ENCODE measurements around the gene CDH15. TPM values are rescaled to one million over a fixed set of nuclear protein-coding genes. Genes with fewer than 3 reads are reported as not detected.

CDH15 gene
- total RNA-seq, 2 donors from 2014 or later = 0.64 to 2.7 TPM

DNA sequence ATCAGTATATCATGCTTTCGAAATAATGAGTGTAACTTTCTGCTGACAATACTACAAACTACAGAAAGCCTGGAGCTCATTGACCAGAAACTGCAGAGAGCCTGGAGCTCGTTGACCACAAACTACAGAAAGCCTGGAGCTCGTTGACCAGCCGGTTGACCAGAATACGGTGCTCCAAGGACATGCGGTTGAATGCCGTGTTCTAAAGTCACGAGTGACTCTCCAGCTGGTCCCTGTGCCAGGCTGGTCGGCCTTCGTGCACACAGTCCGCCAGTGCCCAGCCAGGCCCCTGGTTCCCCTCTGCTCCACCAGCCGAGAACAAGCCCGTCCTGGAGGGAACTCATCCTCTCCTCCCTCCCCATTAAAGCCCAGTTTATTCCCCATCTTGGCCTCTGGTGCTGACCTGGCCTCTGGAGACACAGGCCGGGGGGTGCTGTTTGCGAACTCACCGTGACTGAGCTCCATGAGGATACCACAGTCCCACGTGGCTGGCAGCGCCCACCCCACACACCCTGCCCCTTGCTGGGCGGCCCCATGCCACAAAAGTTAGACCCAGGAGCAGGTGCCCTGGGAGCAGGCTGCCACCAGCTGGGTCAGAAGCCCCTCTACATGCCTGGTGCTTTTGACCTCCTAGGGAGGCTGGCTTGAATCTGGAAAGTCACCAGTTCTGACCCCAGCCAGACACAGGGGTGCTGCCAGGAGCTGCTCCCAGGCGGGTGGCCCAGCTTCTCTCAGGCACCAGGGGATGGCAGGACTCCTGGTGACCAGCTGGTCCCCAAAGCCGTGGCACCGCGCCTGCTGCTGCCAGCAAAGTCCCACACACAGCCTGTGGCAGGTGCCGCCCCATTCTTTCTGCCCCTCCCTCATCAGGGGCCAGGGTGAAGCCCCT lies 15.5 kb upstream of the CDH15 start:
- no peak overlapping the region for H3K4me3 ChIP-seq
- H3K9me3 ChIP-seq = no peaks in the 10 kb centered on the region
- 71% methylated on average over 24 of the region's 24 CpGs for WGBS
- no peak for TF ChIP-seq CTCF (IDR thresholded peaks at IDR 0.05)
- no peak for TF ChIP-seq POLR2AphosphoS5 (IDR thresholded peaks at IDR 0.05)
- no peak for TF ChIP-seq POLR2A (IDR thresholded peaks at IDR 0.05)
- H3K36me3 ChIP-seq = no peaks in the 10 kb centered on the region
- no peaks in the 10 kb centered on the region for H3K27me3 ChIP-seq (replicated peaks; ENCODE audit: insufficient read depth)
- H3K27ac ChIP-seq = no peak overlapping the region
- DNase-seq (ENCODE audit: low spot score) = no peak
- intact Hi-C loops (cut with DNase I) = no loop called here
- peaks cover 7% of the 10 kb centered on the region for H3K4me1 ChIP-seq (replicated peaks)

- Histone ChIP-seq H3K27me3 (replicated peaks; ENCODE audit: insufficient read depth) (no peaks in the 10 kb centered on the region), H3K27ac (no peak overlapping the region), H3K36me3 (no peaks in the 10 kb centered on the region), H3K4me3 (no peak overlapping the region), H3K4me1 (replicated peaks) (peaks cover 7% of the 10 kb centered on the region), H3K9me3 (no peaks in the 10 kb centered on the region)
- WGBS = 68% methylated on average over 19 of the region's 26 CpGs
- intact Hi-C loops (cut with DNase I) = no loop called here
- DNase-seq (ENCODE audit: low spot score) = no peak
- no peak for TF ChIP-seq POLR2AphosphoS5 (IDR thresholded peaks at IDR 0.05)
- no peak for TF ChIP-seq CTCF (IDR thresholded peaks at IDR 0.05)
- no peak for TF ChIP-seq POLR2A (IDR thresholded peaks at IDR 0.05)
Measured at GRCh38 chr16:89156740-89157645, 14.6 kb upstream of the CDH15 start.

DNA sequence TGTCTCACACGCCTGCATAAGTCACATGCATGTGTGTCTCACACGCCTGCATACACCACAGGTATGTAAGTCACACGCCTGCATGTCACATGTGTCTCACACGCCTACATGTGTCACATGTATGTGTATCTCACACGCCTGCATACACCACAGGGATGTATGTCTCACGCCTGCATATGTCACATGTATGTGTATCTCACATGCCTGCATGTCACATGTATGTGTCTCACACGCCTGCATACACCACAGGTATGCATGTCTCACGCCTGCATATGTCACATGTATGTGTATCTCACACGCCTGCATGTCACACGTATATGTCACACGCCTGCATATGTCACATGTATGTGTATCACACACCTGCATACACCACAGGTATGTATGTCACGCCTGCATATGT lies 13.8 kb upstream of the CDH15 start:
- no peak for DNase-seq (ENCODE audit: low spot score)
- Histone ChIP-seq H3K9me3 (no peaks in the 10 kb centered on the region), H3K27ac (no peak overlapping the region), H3K27me3 (replicated peaks; ENCODE audit: insufficient read depth) (no peaks in the 10 kb centered on the region), H3K4me1 (replicated peaks) (peaks cover 7% of the 10 kb centered on the region), H3K4me3 (no peak overlapping the region), H3K36me3 (no peaks in the 10 kb centered on the region)
- 95% methylated on average over 12 of the region's 12 CpGs for WGBS
- intact Hi-C loops (cut with DNase I) = no loop called here
- TF ChIP-seq CTCF (IDR thresholded peaks at IDR 0.05) (no peak), POLR2AphosphoS5 (IDR thresholded peaks at IDR 0.05) (no peak), POLR2A (IDR thresholded peaks at IDR 0.05) (no peak)

- DNase-seq (ENCODE audit: low spot score) = no peak
- TF ChIP-seq POLR2A (IDR thresholded peaks at IDR 0.05) (no peak), CTCF (IDR thresholded peaks at IDR 0.05) (no peak), POLR2AphosphoS5 (IDR thresholded peaks at IDR 0.05) (no peak)
- Histone ChIP-seq H3K4me3 (no peak overlapping the region), H3K27ac (no peak overlapping the region), H3K36me3 (no peaks in the 10 kb centered on the region), H3K27me3 (replicated peaks; ENCODE audit: insufficient read depth) (no peaks in the 10 kb centered on the region), H3K4me1 (replicated peaks) (peaks cover under 1% of the 10 kb centered on the region), H3K9me3 (no peaks in the 10 kb centered on the region)
- WGBS = 72% methylated on average over 42 of the region's 48 CpGs
- intact Hi-C loops (cut with DNase I) = no loop called here
Measured at GRCh38 chr16:89159066-89159849, 12.3 kb upstream of the CDH15 start.
